GM13977 (cell line): Measurements from ENCODE around the gene GNGT2.

Source experiments
- DNase-seq: peaks from one replicate; pipeline ENCODE4 v3.0.0; 2012; ENCODE audit warnings: low spot score
- in situ Hi-C: fragments of 300-500 bp; cut with MboI; formaldehyde crosslinking; loops from one replicate; pipeline ENCODE4 v1.12.0; 2022; ENCODE audit warnings: low sequenced_read_pairs, low pct_unique_long_range_greater_than_20kb, mixed read lengths, inconsistent platforms; ENCODE audit not compliant: unreplicated experiment
- TF ChIP-seq, protein P1 (sequence below): IDR thresholded peaks from 2 replicates; pipeline ENCODE4 v1.5.1; 2012; ENCODE audit warnings: mild to moderate bottlenecking, control low read depth; ENCODE audit not compliant: insufficient read depth; ENCODE audit errors: extremely low read depth, missing control alignments

The GNGT2 gene

DNA sequence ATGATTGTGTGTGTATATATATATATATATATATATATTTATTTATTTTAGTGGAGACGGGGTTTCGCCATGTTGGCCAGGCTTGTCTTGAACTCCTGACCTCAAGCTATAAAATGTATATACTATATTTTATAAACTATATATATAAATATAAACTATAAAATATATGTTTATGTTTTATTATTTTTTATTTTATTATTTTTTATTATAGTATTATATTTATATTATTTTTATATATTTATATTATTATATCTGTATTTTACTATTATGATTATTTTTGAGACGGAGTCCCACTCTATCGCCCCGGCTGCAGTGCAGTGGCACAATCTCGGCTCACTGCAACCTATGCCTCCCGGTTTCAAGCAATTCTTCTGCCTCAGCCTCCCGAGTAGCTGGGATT is 30.7 kb upstream of the GNGT2 start:
- in situ Hi-C loops = no loop called here
- TF ChIP-seq, protein P1, sequence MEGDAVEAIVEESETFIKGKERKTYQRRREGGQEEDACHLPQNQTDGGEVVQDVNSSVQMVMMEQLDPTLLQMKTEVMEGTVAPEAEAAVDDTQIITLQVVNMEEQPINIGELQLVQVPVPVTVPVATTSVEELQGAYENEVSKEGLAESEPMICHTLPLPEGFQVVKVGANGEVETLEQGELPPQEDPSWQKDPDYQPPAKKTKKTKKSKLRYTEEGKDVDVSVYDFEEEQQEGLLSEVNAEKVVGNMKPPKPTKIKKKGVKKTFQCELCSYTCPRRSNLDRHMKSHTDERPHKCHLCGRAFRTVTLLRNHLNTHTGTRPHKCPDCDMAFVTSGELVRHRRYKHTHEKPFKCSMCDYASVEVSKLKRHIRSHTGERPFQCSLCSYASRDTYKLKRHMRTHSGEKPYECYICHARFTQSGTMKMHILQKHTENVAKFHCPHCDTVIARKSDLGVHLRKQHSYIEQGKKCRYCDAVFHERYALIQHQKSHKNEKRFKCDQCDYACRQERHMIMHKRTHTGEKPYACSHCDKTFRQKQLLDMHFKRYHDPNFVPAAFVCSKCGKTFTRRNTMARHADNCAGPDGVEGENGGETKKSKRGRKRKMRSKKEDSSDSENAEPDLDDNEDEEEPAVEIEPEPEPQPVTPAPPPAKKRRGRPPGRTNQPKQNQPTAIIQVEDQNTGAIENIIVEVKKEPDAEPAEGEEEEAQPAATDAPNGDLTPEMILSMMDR = no peak
- no peak for DNase-seq

DNA sequence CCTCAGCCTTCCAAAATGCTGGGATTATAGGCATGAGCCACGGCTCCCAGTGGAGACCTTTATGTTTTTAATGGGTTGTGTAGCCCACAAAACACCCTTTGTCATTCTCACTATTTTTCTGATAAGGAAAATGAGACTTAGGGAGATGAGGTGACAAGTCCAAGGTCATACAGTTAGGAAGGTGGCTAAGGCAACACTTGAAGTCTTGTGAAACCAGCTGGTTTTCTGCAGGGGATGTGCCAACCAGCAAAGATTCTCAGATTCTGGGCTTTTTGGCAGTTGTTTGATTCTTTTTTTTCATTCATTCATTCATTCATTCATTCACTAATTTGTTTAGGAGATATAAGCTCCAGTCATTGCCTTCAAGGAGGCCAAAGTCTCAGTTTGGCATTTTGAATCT is 30.2 kb upstream of the GNGT2 start:
- DNase-seq = no peak
- in situ Hi-C loops = no loop called here
- TF ChIP-seq, protein P1 = no peak

DNA sequence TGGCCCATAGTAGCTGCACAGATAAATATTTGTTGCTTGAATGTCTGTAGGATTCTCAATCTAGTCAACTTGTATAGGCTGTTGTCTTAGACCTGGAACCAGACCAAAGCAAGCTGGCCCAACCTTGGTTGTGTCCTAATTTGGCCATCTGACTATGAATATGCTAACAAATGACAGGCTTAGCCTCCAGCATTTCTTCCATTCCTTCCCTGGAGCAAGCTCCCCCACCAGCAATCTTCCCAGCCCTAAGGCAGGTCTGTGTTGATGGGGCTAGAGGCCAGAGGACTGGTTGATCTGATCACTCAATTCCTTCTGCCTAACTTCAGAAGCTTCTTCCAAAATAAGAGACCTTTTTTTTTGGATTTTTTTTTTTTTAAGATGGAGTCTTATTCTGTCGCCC is 29.6 kb upstream of the GNGT2 start:
- in situ Hi-C loops = no loop called here
- TF ChIP-seq, protein P1 = no peak
- DNase-seq = no peak

DNA sequence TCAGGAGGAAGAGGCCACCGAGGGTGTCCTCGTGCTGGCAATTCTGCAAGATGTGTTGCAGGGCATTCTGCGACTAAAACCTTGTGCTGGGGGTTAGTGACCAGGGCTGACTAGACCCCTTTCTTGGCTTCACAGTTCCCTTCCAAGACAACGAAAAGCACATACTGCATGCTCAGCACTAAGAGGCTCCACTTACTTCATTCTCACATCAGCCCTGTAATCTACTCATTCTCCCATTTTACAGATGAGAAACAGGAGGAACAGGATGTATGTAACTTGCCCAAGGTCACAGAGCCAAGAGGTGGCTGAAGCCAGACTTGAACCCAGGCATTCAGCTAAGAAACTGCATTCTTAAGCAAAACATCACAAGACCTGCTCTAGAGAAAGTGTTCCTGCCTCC is 25.5 kb upstream of the GNGT2 start:
- in situ Hi-C loops = no loop called here
- DNase-seq = no peak
- TF ChIP-seq, protein P1 = no peak

DNA sequence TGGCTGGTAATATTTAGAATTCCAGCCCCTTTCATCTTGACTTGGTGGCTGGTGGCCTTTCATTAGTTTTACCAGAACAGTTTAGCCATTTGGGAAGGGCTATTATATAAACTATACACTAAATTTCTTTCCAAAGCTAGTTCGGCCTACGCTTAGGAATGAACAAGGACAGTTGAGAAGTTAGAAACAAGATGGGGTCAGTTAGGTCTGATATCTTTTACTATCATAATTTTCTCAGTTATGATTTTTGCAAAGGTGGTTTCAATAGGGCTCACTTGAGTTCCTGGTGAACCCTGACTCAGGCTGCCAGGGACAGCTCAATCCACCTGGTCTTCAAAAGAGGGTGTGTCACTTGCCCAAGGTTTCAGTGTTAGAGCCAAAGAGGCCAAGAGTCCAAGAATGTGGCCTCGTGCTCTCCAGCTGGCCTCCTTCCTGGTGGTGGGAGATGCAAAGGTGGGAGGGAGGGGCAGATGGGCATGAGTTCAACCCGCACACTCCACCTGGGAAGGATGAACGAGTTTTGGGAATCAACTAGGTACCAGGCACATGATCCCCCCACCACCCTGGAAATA is 24.2 kb upstream of the GNGT2 start:
- in situ Hi-C loops = no loop called here
- DNase-seq = no peak
- TF ChIP-seq, protein P1 = no peak

DNA sequence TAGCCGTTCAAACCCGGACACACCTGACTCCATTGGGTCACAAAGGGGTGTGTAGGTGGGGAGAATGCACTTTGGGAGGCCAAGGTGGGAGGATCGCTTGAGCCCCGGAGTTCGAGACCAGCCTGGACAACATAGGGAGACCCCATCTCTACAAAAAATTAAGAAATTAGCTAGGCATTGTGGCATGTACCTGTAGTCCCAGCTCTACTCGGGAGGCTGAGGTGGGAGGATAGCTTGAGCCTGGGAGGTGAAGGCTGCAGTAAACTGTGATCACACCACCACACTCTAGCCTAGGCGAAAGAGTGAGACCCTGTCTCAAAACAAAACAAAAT is 21.2 kb upstream of the GNGT2 start:
- in situ Hi-C loops = no loop called here
- DNase-seq = no peak
- TF ChIP-seq, protein P1 = no peak
